ENCODE results near the gene ULK2. TPM values are rescaled to one million over a fixed set of nuclear protein-coding genes. Genes with fewer than 3 reads are reported as not detected.

Gene ULK2
- total RNA-seq, 4 donors from 2014 or later, result 31.6 to 54.8 (median 45.9) TPM

- H3K4me3 ChIP-seq, result no peak overlapping the region
- peaks cover 0 to 31% (median 16%) of the 10 kb centered on the region in 4 donors for H3K4me1 ChIP-seq
- TF ChIP-seq EP300 (IDR thresholded peaks at IDR 0.05), result no peak
- TF ChIP-seq, protein P1, sequence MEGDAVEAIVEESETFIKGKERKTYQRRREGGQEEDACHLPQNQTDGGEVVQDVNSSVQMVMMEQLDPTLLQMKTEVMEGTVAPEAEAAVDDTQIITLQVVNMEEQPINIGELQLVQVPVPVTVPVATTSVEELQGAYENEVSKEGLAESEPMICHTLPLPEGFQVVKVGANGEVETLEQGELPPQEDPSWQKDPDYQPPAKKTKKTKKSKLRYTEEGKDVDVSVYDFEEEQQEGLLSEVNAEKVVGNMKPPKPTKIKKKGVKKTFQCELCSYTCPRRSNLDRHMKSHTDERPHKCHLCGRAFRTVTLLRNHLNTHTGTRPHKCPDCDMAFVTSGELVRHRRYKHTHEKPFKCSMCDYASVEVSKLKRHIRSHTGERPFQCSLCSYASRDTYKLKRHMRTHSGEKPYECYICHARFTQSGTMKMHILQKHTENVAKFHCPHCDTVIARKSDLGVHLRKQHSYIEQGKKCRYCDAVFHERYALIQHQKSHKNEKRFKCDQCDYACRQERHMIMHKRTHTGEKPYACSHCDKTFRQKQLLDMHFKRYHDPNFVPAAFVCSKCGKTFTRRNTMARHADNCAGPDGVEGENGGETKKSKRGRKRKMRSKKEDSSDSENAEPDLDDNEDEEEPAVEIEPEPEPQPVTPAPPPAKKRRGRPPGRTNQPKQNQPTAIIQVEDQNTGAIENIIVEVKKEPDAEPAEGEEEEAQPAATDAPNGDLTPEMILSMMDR (IDR thresholded peaks at IDR 0.05), result no peak
- no peak for TF ChIP-seq POLR2A (IDR thresholded peaks at IDR 0.05)
- no peak overlapping the region for H3K27ac ChIP-seq
- 93 to 94% methylated on average over 9 of the region's 9 CpGs for WGBS, 2 donors
- H3K27me3 ChIP-seq, result no peaks in the 10 kb centered on the region
- no peaks in the 10 kb centered on the region for H3K9me3 ChIP-seq
- no peaks in the 10 kb centered on the region for H3K36me3 ChIP-seq
- DNase-seq (ENCODE audit: low spot score in 2 of 2), result no peak
These were observed 117.6 kb downstream of the ULK2 start for GRCh38 chr17:19750020-19750572.

DNA sequence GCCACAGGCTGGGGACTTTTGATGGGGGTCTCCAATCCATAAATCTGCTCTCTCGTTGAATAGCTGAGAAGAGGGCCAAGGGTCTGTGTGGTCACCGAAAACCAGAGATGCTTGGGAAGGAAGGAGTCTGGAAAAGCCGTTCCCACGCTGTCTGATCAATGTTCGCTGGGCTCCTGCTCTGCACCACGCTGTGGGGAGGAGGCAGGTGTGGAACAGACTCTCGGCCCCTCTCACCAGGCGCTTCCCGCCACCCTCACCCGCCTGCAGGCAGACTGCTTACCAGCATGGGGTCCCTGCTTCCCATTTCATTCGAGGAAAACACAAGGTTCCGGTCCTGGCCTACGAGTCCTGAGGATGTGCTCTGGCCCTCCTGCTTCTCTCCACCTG is 118.9 kb downstream of the ULK2 start:
- TF ChIP-seq EP300 (IDR thresholded peaks at IDR 0.05) (no peak), POLR2A (IDR thresholded peaks at IDR 0.05) (no peak)
- TF ChIP-seq, protein P1 (IDR thresholded peaks at IDR 0.05), result no peak
- H3K4me1 ChIP-seq, result peaks cover 0 to 38% (median 17%) of the 10 kb centered on the region in 4 donors
- no peak for DNase-seq (ENCODE audit: low spot score in 2 of 2)
- H3K27ac ChIP-seq, result peak overlapping the region in 1 of 4 donors; percentile 32
- H3K36me3 ChIP-seq, result no peaks in the 10 kb centered on the region
- no peaks in the 10 kb centered on the region for H3K9me3 ChIP-seq
- no peaks in the 10 kb centered on the region for H3K27me3 ChIP-seq
- 74 to 76% methylated on average over 13 of the region's 13 CpGs for WGBS, 2 donors
- no peak overlapping the region for H3K4me3 ChIP-seq

- Histone ChIP-seq H3K4me1 (peaks cover 0 to 31% (median 14%) of the 10 kb centered on the region in 4 donors), H3K27ac (peak within 1 kb of the TSS in 1 of 4 donors; percentile 32), H3K4me3 (no peak within 1 kb of the TSS), H3K27me3 (no peaks in the 10 kb centered on the region), H3K36me3 (no peaks in the 10 kb centered on the region), H3K9me3 (no peaks in the 10 kb centered on the region)
- TF ChIP-seq POLR2A (IDR thresholded peaks at IDR 0.05), result no peak
- TF ChIP-seq EP300 (IDR thresholded peaks at IDR 0.05), result no peak
- TF ChIP-seq, protein P1 (IDR thresholded peaks at IDR 0.05), result no peak
- 48% methylated on average over 22 to 25 of the region's 25 CpGs for whole genome bisulfite sequencing, 2 donors
- DNase-seq (ENCODE audit: low spot score in 2 of 2), result no peak
These were observed 119.6 kb downstream of the ULK2 start, which contains the start of gene ALDH3A1 for GRCh38 chr17:19747829-19748806. TSS of gene ALDH3A1 (minus strand) at chr17:19748298. CDS start at chr17:19745129, 3,169 bp downstream.

- Histone ChIP-seq H3K4me1 (peaks cover 0 to 24% (median 12%) of the 10 kb centered on the region in 4 donors), H3K9me3 (no peaks in the 10 kb centered on the region), H3K36me3 (no peaks in the 10 kb centered on the region), H3K27ac (no peak overlapping the region), H3K27me3 (no peaks in the 10 kb centered on the region), H3K4me3 (no peak overlapping the region)
- DNase-seq (ENCODE audit: low spot score in 2 of 2), result no peak
- TF ChIP-seq, protein P1 (IDR thresholded peaks at IDR 0.05), result no peak
- TF ChIP-seq POLR2A (IDR thresholded peaks at IDR 0.05) (no peak), EP300 (IDR thresholded peaks at IDR 0.05) (no peak)
- 97 to 100% methylated on average over 8 to 13 of the region's 13 CpGs for WGBS, 2 donors
These were observed 120.5 kb downstream of the ULK2 start for GRCh38 chr17:19747159-19747719.
